Measurements from ENCODE around the gene COL21A1.

The COL21A1 gene

DNA sequence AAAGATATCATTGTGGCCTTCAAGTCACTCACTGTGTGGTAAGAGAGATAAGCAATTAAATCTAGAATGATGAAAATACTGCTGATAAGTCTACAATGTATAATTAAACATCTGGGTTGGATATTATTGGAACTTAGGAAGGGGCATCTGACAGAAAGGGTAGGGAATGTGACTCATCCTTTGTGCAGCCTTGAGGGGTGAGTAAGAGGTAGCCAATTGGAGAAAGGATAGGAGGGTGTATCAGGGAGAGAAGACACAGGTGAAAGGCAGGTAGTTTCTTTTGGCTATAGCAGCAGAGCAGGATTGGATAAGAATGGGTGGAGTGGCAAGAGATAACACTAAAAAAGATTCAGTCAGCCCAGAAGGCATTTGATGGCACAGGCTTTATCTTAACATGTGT lies 182.0 kb downstream of the COL21A1 start:
- Histone ChIP-seq H3K4me3 (ENCODE audit: low read depth, low read length) (no peak overlapping the region), H3K36me3 (ENCODE audit: control insufficient read depth, insufficient read depth, low read length) (no peaks in the 10 kb centered on the region), H2AFZ (no peak overlapping the region), H3K27me3 (ENCODE audit: control insufficient read depth, insufficient read depth, low read length) (no peaks in the 10 kb centered on the region), H3K9me3 (ENCODE audit: control insufficient read depth, low read length) (no peaks in the 10 kb centered on the region), H3K4me1 (no peaks in the 10 kb centered on the region), H3K9ac (no peak overlapping the region), H3K4me2 (ENCODE audit: low read length) (no peak overlapping the region), H3K27ac (no peak overlapping the region), H3K79me2 (no peaks in the 10 kb centered on the region)
- TF ChIP-seq, protein P1, sequence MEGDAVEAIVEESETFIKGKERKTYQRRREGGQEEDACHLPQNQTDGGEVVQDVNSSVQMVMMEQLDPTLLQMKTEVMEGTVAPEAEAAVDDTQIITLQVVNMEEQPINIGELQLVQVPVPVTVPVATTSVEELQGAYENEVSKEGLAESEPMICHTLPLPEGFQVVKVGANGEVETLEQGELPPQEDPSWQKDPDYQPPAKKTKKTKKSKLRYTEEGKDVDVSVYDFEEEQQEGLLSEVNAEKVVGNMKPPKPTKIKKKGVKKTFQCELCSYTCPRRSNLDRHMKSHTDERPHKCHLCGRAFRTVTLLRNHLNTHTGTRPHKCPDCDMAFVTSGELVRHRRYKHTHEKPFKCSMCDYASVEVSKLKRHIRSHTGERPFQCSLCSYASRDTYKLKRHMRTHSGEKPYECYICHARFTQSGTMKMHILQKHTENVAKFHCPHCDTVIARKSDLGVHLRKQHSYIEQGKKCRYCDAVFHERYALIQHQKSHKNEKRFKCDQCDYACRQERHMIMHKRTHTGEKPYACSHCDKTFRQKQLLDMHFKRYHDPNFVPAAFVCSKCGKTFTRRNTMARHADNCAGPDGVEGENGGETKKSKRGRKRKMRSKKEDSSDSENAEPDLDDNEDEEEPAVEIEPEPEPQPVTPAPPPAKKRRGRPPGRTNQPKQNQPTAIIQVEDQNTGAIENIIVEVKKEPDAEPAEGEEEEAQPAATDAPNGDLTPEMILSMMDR (IDR thresholded peaks at IDR 0.05): no peak

DNA sequence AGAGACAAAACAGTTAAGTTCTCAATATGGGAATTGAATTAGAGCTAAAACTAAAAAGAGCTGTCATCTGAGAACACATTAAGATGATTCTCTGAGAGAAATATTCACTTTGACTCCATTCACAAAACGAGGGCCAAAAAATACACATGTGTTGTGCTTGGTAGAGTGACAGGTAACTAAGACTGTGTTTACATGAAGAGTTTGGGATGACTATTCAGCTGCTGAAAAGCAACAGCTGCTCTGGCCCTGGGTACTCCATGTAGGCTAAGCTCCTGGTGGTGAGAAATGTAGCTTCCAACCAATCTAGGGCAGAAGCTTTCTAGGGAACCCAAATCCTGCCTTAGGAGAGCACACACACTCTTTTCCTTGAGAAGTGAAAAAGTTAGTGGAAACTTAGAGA lies 184.5 kb downstream of the COL21A1 start:
- Histone ChIP-seq H3K4me2 (ENCODE audit: low read length) (no peak overlapping the region), H3K27ac (no peak overlapping the region), H3K4me3 (ENCODE audit: low read depth, low read length) (no peak overlapping the region), H3K36me3 (ENCODE audit: control insufficient read depth, insufficient read depth, low read length) (no peaks in the 10 kb centered on the region), H3K9ac (no peak overlapping the region), H3K79me2 (no peaks in the 10 kb centered on the region), H3K4me1 (no peaks in the 10 kb centered on the region), H3K9me3 (ENCODE audit: control insufficient read depth, low read length) (no peaks in the 10 kb centered on the region), H3K27me3 (ENCODE audit: control insufficient read depth, insufficient read depth, low read length) (no peaks in the 10 kb centered on the region), H2AFZ (no peak overlapping the region)
- TF ChIP-seq, protein P1 (IDR thresholded peaks at IDR 0.05): no peak

DNA sequence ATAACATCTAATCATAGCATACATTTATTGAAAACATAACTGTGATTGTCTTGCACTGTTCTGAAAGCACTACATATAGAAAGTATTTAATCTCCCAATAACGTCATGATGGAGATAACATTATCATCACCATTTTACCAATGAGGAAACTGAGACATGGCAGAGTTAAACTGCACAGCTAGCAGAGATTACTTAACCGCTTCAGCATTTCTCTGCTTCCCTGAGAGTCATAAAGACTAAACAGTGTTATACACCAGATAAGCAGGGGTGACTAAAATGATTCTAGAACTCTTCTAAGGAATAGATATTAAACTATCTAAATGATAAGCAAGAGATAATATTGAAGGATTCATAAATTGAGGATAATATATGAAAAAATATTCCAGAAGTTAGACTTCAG lies 188.7 kb downstream of the COL21A1 start:
- Histone ChIP-seq H3K27me3 (ENCODE audit: control insufficient read depth, insufficient read depth, low read length) (no peaks in the 10 kb centered on the region), H3K27ac (no peak overlapping the region), H3K36me3 (ENCODE audit: control insufficient read depth, insufficient read depth, low read length) (no peaks in the 10 kb centered on the region), H3K9ac (no peak overlapping the region), H3K4me3 (ENCODE audit: low read depth, low read length) (no peak overlapping the region), H2AFZ (no peak overlapping the region), H3K79me2 (no peaks in the 10 kb centered on the region), H3K4me1 (no peaks in the 10 kb centered on the region), H3K4me2 (ENCODE audit: low read length) (no peak overlapping the region), H3K9me3 (ENCODE audit: control insufficient read depth, low read length) (no peaks in the 10 kb centered on the region)
- TF ChIP-seq, protein P1 (IDR thresholded peaks at IDR 0.05): no peak

DNA sequence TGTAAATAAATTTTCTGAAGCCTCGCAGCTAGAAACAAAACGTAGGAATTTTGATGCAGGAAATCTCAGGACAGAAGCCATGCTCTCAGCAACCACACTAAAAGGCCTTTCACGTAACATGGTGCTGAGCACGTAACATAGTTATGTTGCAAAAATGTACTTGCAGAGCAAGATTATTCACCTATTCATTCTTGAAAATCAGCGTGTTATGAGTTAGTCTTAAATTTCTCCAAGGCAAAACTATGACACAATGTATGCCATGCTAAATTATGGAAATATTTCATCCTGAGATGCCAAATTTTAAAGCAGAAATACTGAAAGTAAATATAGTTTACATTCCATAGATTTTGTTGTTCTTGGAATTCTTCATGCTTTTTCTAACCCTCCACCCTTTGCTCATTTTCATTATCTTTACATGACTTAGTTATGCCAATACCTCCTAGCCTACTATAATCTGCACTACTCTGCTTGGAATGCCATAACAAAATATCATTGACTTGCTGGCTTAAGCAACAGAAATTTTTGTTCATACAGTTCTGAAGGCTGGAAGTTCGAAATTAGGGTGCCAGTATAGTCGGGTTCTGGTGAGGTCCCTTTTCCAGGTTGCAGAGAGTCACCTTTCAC lies 192.2 kb downstream of the COL21A1 start:
- Histone ChIP-seq H3K36me3 (ENCODE audit: control insufficient read depth, insufficient read depth, low read length) (no peaks in the 10 kb centered on the region), H2AFZ (no peak overlapping the region)

More for the DNA sequence above, 192.2 kb downstream of the COL21A1 start:
- Histone ChIP-seq H3K27me3 (ENCODE audit: control insufficient read depth, insufficient read depth, low read length) (no peaks in the 10 kb centered on the region), H3K4me2 (ENCODE audit: low read length) (no peak overlapping the region), H3K4me1 (no peaks in the 10 kb centered on the region), H3K4me3 (ENCODE audit: low read depth, low read length) (no peak overlapping the region), H3K9me3 (ENCODE audit: control insufficient read depth, low read length) (no peaks in the 10 kb centered on the region), H3K9ac (no peak overlapping the region), H3K79me2 (no peaks in the 10 kb centered on the region), H3K27ac (no peak overlapping the region)
- TF ChIP-seq, protein P1 (IDR thresholded peaks at IDR 0.05): no peak

Data from parathyroid adenoma (tissue), 2 donors.